Liver (tissue), 9 donors: ENCODE measurements around the gene CHIC2. TPM values are rescaled to one million over a fixed set of nuclear protein-coding genes. Genes with fewer than 3 reads are reported as not detected.

Source experiments
- DNase-seq: peaks from one replicate; pipeline ENCODE4 v3.0.0-alpha.2; 2017; ENCODE audit warnings: low spot score
- H3K27ac ChIP-seq, 2 donors: one replicate each; pipeline ENCODE4 v1.7.0; 2013; ENCODE audit warnings: inconsistent platforms in 2 of 2, low read length in 2 of 2, control low read depth in 1 of 2, low read depth in 1 of 2, mild to moderate bottlenecking in 1 of 2
- H3K27me3 ChIP-seq, 4 donors: one replicate each; pipeline versions ENCODE4 v1.6.1 to v1.7.0; 2013; ENCODE audit warnings: low read length in 3 of 4, inconsistent platforms in 1 of 4, mild to moderate bottlenecking in 1 of 4, moderate library complexity in 1 of 4; ENCODE audit not compliant: control insufficient read depth in 4 of 4, insufficient read depth in 4 of 4
- H3K36me3 ChIP-seq, 4 donors: one replicate each; pipeline versions ENCODE4 v1.6.1 to v1.7.0; 2013; ENCODE audit warnings: low read length in 3 of 4, mild to moderate bottlenecking in 3 of 4, low read depth in 1 of 4, moderate library complexity in 1 of 4; ENCODE audit not compliant: control insufficient read depth in 4 of 4, insufficient read depth in 3 of 4
- H3K4me1 ChIP-seq, 4 donors: one replicate each; pipeline versions ENCODE4 v1.6.1 to v1.7.0; 2013; ENCODE audit warnings: low read length in 3 of 4, mild to moderate bottlenecking in 3 of 4, moderate library complexity in 1 of 4; ENCODE audit not compliant: control insufficient read depth in 4 of 4, insufficient read depth in 4 of 4
- H3K4me3 ChIP-seq, 3 donors: one replicate each; pipeline versions ENCODE4 v1.6.1 to v1.7.0; 2013; ENCODE audit warnings: low read length in 3 of 3, control low read depth in 1 of 3, low read depth in 1 of 3, mild to moderate bottlenecking in 1 of 3
- H3K9ac ChIP-seq, 2 donors: one replicate each; pipeline ENCODE4 v1.7.0; 2013; ENCODE audit warnings: low read length in 2 of 2, mild to moderate bottlenecking in 2 of 2, moderate library complexity in 2 of 2, control low read depth in 1 of 2, low read depth in 1 of 2
- H3K9me3 ChIP-seq, 4 donors: one replicate each; pipeline versions ENCODE4 v1.6.1 to v1.7.0; 2013; ENCODE audit warnings: low read length in 3 of 4; ENCODE audit not compliant: control insufficient read depth in 4 of 4
- EGR1 ChIP-seq, 2 donors: IDR thresholded peaks; 2 replicates each; pipeline ENCODE4 v1.6.1; 2016 to 2018; ENCODE audit warnings: antibody characterized with exemption in 2 of 2, low read depth in 2 of 2
- FOXA1 ChIP-seq: IDR thresholded peaks from 2 replicates; pipeline ENCODE4 v1.6.1; 2016; ENCODE audit warnings: antibody characterized with exemption
- FOXA2 ChIP-seq: IDR thresholded peaks from 2 replicates; pipeline ENCODE4 v1.6.1; 2016; ENCODE audit warnings: antibody characterized with exemption
- GABPA ChIP-seq, 2 donors: IDR thresholded peaks in 1 of 2; conservative IDR thresholded peaks in 1 of 2; 2 replicates each; pipeline ENCODE4 v1.6.1; 2016; ENCODE audit warnings: antibody characterized with exemption in 2 of 2, mild to moderate bottlenecking in 1 of 2, moderate library complexity in 1 of 2
- HNF4A ChIP-seq, 2 donors: conservative IDR thresholded peaks; 2 replicates each; pipeline ENCODE4 v1.6.1; 2016; ENCODE audit warnings: antibody characterized with exemption in 2 of 2, mild to moderate bottlenecking in 2 of 2
- HNF4G ChIP-seq: IDR thresholded peaks from 2 replicates; pipeline ENCODE4 v1.6.1; 2016; ENCODE audit warnings: antibody characterized with exemption
- JUND ChIP-seq, 2 donors: IDR thresholded peaks; 2 replicates each; pipeline ENCODE4 v1.6.1; 2016; ENCODE audit warnings: antibody characterized with exemption in 2 of 2
- NR2F2 ChIP-seq: IDR thresholded peaks from 2 replicates; pipeline ENCODE4 v1.6.1; 2016; ENCODE audit warnings: antibody characterized with exemption
- RAD21 ChIP-seq, 2 donors: IDR thresholded peaks; 2 replicates each; pipeline ENCODE4 v1.6.1; 2016; ENCODE audit warnings: antibody characterized with exemption in 2 of 2, mild to moderate bottlenecking in 2 of 2
- RXRA ChIP-seq, 2 donors: IDR thresholded peaks; 2 replicates each; pipeline ENCODE4 v1.6.1; 2017 to 2018; ENCODE audit warnings: antibody characterized with exemption in 2 of 2, mild to moderate bottlenecking in 1 of 2
- SP1 ChIP-seq: IDR thresholded peaks from 2 replicates; pipeline ENCODE4 v1.6.1; 2018; ENCODE audit warnings: antibody characterized with exemption, mild to moderate bottlenecking
- TAF1 ChIP-seq: conservative IDR thresholded peaks from 2 replicates; pipeline ENCODE4 v1.6.1; 2016; ENCODE audit warnings: antibody characterized with exemption, mild to moderate bottlenecking
- WGBS: extraction: QIAGEN DNeasy Blood & Tissue Kit; methylation state at CpG from one replicate; pipeline ENCODE4 v1.1.7; 2013; 5-methylcytosine and 5-hydroxymethylcytosine counted together
- polyA plus RNA-seq, 2 donors: library from polyadenylated mRNA; stranded (reverse) in 1 of 2; unstranded in 1 of 2; fragments of 200-250 nt in 1 of 2; fragments of >200 nt in 1 of 2; fragmentation: Nextera tagmentation in 1 of 2; extraction: Ambion mirVana in 1 of 2; gene quantifications; one replicate each; pipeline versions ENCODE4 v1.2.1 to v1.2.3, GENCODE V29; 2013 to 2015
- total RNA-seq, 2 donors: library from RNA; depleted of rRNA; stranded (reverse); fragments of >200 nt; gene quantifications; one replicate each; pipeline ENCODE4 v1.2.3, GENCODE V29; 2014
- TF ChIP-seq, protein P1 (sequence below): IDR thresholded peaks from 2 replicates; pipeline ENCODE4 v1.6.1; 2016; ENCODE audit warnings: antibody characterized with exemption
- TF ChIP-seq, protein P2 (sequence below): fragments of 150-350 bp; IDR thresholded peaks from 2 replicates; pipeline ENCODE4 v1.5.1; 2017; ENCODE audit warnings: improper control_type of control experiment, low read depth, low read length; ENCODE audit not compliant: missing input control
- TF ChIP-seq, protein P3 (sequence below): IDR thresholded peaks from 2 replicates; pipeline ENCODE4 v1.6.1; 2016; ENCODE audit warnings: antibody characterized with exemption, mild to moderate bottlenecking
- TF ChIP-seq, protein P4 (sequence below): IDR thresholded peaks from 2 replicates; pipeline ENCODE4 v1.6.1; 2016; ENCODE audit warnings: antibody characterized with exemption
- donor health status: healthy.
- donor health status: healthy.
- donor health status: healthy.
- donor health status: healthy.
- donor health status: healthy.

The CHIC2 gene
- total and polyA plus RNA-seq, 4 donors = 9.3 to 26.2 (median 18.4) TPM

DNA sequence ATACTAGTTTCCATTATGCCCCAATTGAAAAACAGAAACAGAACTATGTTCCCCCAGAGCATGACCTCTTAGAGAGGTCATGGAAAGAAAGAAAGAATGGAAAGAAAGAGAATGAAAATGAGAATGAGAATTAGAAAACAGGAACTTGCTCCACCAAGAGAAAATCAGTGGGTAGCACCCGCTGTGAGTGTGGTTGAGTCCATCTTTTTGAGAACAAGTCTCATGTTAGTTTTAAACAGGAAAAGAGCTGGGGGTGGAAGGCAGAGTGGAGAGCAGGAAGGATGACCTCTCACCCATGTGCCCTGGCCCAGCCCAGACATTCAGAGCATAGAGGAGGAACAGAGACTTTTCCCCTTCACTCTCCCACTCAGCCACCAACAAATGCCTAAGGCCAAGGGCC, 40.5 kb upstream of the CHIC2 start:
- Histone ChIP-seq H3K4me3 (no peak overlapping the region), H3K36me3 (no peaks in the 10 kb centered on the region), H3K27ac (no peak overlapping the region), H3K27me3 (peaks cover 2 to 13% (median 5%) of the 10 kb centered on the region in 4 donors), H3K4me1 (peaks cover 15 to 39% (median 28%) of the 10 kb centered on the region in 4 donors), H3K9me3 (no peaks in the 10 kb centered on the region), H3K9ac (no peak overlapping the region)
- DNase-seq = no peak
- 91% methylated on average over 1 of the region's 1 CpG for WGBS
- no peak for TF ChIP-seq SP1
- TF ChIP-seq TAF1 = no peak
- TF ChIP-seq, protein P1, sequence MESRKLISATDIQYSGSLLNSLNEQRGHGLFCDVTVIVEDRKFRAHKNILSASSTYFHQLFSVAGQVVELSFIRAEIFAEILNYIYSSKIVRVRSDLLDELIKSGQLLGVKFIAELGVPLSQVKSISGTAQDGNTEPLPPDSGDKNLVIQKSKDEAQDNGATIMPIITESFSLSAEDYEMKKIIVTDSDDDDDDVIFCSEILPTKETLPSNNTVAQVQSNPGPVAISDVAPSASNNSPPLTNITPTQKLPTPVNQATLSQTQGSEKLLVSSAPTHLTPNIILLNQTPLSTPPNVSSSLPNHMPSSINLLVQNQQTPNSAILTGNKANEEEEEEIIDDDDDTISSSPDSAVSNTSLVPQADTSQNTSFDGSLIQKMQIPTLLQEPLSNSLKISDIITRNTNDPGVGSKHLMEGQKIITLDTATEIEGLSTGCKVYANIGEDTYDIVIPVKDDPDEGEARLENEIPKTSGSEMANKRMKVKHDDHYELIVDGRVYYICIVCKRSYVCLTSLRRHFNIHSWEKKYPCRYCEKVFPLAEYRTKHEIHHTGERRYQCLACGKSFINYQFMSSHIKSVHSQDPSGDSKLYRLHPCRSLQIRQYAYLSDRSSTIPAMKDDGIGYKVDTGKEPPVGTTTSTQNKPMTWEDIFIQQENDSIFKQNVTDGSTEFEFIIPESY = no peak
- TF ChIP-seq NR2F2 = no peak
- no peak for TF ChIP-seq HNF4G
- no peak for TF ChIP-seq EGR1 (IDR thresholded peaks at IDR 0.05; ENCODE audit: low read depth in 2 of 2)
- no peak for TF ChIP-seq GABPA (IDR thresholded peaks at IDR 0.05 in 1 of 2, conservative IDR thresholded peaks at IDR 0.05 in 1 of 2)
- TF ChIP-seq FOXA2 = no peak
- TF ChIP-seq, protein P2, sequence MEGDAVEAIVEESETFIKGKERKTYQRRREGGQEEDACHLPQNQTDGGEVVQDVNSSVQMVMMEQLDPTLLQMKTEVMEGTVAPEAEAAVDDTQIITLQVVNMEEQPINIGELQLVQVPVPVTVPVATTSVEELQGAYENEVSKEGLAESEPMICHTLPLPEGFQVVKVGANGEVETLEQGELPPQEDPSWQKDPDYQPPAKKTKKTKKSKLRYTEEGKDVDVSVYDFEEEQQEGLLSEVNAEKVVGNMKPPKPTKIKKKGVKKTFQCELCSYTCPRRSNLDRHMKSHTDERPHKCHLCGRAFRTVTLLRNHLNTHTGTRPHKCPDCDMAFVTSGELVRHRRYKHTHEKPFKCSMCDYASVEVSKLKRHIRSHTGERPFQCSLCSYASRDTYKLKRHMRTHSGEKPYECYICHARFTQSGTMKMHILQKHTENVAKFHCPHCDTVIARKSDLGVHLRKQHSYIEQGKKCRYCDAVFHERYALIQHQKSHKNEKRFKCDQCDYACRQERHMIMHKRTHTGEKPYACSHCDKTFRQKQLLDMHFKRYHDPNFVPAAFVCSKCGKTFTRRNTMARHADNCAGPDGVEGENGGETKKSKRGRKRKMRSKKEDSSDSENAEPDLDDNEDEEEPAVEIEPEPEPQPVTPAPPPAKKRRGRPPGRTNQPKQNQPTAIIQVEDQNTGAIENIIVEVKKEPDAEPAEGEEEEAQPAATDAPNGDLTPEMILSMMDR = no peak
- TF ChIP-seq HNF4A (conservative IDR thresholded peaks at IDR 0.05) = no peak
- no peak for TF ChIP-seq JUND (IDR thresholded peaks at IDR 0.05)

DNA sequence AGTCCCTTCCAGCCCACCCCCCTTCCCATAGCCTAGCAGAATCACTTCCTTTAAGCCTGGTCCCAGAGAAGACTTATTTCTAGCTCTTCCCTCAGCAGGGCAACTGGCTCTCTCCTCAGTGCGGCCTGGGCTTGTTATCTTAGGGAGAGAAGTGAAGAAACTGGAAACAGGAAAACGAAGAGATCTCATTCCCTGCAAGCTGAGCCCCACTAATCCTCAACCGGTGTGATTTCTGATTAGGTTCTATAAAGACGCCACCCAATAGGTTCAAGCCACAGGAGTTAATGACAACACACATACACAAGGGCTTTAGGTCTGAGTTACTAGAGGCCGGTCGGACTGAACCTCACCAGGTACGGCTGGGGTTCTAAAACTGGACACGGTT, 38.8 kb upstream of the CHIC2 start:
- Histone ChIP-seq H3K27me3 (peaks cover 2 to 17% (median 9%) of the 10 kb centered on the region in 4 donors), H3K4me3 (no peak overlapping the region), H3K9me3 (no peaks in the 10 kb centered on the region), H3K27ac (no peak overlapping the region), H3K36me3 (no peaks in the 10 kb centered on the region), H3K9ac (no peak overlapping the region), H3K4me1 (peaks cover 13 to 42% (median 32%) of the 10 kb centered on the region in 4 donors)
- 18% methylated on average over 8 of the region's 8 CpGs for WGBS
- no peak for DNase-seq
- no peak for TF ChIP-seq FOXA2
- TF ChIP-seq, protein P3, sequence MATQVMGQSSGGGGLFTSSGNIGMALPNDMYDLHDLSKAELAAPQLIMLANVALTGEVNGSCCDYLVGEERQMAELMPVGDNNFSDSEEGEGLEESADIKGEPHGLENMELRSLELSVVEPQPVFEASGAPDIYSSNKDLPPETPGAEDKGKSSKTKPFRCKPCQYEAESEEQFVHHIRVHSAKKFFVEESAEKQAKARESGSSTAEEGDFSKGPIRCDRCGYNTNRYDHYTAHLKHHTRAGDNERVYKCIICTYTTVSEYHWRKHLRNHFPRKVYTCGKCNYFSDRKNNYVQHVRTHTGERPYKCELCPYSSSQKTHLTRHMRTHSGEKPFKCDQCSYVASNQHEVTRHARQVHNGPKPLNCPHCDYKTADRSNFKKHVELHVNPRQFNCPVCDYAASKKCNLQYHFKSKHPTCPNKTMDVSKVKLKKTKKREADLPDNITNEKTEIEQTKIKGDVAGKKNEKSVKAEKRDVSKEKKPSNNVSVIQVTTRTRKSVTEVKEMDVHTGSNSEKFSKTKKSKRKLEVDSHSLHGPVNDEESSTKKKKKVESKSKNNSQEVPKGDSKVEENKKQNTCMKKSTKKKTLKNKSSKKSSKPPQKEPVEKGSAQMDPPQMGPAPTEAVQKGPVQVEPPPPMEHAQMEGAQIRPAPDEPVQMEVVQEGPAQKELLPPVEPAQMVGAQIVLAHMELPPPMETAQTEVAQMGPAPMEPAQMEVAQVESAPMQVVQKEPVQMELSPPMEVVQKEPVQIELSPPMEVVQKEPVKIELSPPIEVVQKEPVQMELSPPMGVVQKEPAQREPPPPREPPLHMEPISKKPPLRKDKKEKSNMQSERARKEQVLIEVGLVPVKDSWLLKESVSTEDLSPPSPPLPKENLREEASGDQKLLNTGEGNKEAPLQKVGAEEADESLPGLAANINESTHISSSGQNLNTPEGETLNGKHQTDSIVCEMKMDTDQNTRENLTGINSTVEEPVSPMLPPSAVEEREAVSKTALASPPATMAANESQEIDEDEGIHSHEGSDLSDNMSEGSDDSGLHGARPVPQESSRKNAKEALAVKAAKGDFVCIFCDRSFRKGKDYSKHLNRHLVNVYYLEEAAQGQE = no peak
- no peak for TF ChIP-seq RXRA (IDR thresholded peaks at IDR 0.05)
- TF ChIP-seq GABPA (IDR thresholded peaks at IDR 0.05 in 1 of 2, conservative IDR thresholded peaks at IDR 0.05 in 1 of 2) = no peak
- TF ChIP-seq, protein P4, sequence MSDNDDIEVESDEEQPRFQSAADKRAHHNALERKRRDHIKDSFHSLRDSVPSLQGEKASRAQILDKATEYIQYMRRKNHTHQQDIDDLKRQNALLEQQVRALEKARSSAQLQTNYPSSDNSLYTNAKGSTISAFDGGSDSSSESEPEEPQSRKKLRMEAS = no peak
- no peak for TF ChIP-seq FOXA1
- no peak for TF ChIP-seq RAD21 (IDR thresholded peaks at IDR 0.05)
- no peak for TF ChIP-seq HNF4G
